H1 (cell line): ENCODE results near the gene UBR1. TPM values are rescaled to one million over a fixed set of nuclear protein-coding genes. Genes with fewer than 3 reads are reported as not detected.

ENCODE experiments used
- CTCF ChIA-PET: fragments of 300-600 bp; sonication (Branson Sonifier 250); formaldehyde crosslinking; loops from one replicate; lab custom pipeline; 2021; ENCODE audit not compliant: partially characterized antibody; lab: Charles Lee
- POLR2A ChIA-PET: fragments of 300-600 bp; sonication (Branson Sonifier 250); formaldehyde crosslinking; loops from one replicate; lab custom pipeline; 2021; ENCODE audit warnings: inconsistent platforms; ENCODE audit not compliant: partially characterized antibody; lab: Charles Lee
- DNase-seq, 2 experiments: peaks; one replicate each; pipeline versions ENCODE4 v3.0.0 to v3.0.0-alpha.2; 2010 to 2022; ENCODE audit warnings: low spot score in 2 of 2, low read depth in 1 of 2, mixed read lengths in 1 of 2
- FAIRE-seq: peaks from 2 replicates; lab custom pipeline; 2011; peaks lifted over from hg19 to GRCh38; lab: Jason Lieb, UNC
- H2AFZ ChIP-seq: 2 replicates; pipeline ENCODE4 v1.8.1; 2012; ENCODE audit warnings: low read length, inconsistent platforms
- H2AK5ac ChIP-seq: 2 replicates; pipeline ENCODE4 v1.6.1; 2013; ENCODE audit warnings: low read depth, low read length
- H2BK120ac ChIP-seq: replicated peaks from 2 replicates; pipeline ENCODE3; 2013; ENCODE audit warnings: low read depth, low read length, inconsistent platforms
- H2BK12ac ChIP-seq: 2 replicates; pipeline ENCODE4 v1.6.1; 2013; ENCODE audit warnings: low read depth, low read length
- H2BK15ac ChIP-seq: 2 replicates; pipeline ENCODE4 v1.6.1; 2013; ENCODE audit warnings: low read length
- H2BK20ac ChIP-seq: 2 replicates; pipeline ENCODE4 v1.6.1; 2013; ENCODE audit warnings: low read length
- H2BK5ac ChIP-seq: 2 replicates; pipeline ENCODE4 v1.6.1; 2013; ENCODE audit warnings: low read depth, low read length
- H3K14ac ChIP-seq: 2 replicates; pipeline ENCODE4 v1.6.1; 2013; ENCODE audit warnings: inconsistent platforms; ENCODE audit not compliant: insufficient read length
- H3K18ac ChIP-seq: 2 replicates; pipeline ENCODE4 v1.6.1; 2013; ENCODE audit warnings: low read length; ENCODE audit errors: extremely low read depth
- H3K23ac ChIP-seq: 2 replicates; pipeline ENCODE4 v1.6.1; 2013; ENCODE audit warnings: inconsistent platforms; ENCODE audit not compliant: insufficient read length
- H3K23me2 ChIP-seq: 2 replicates; pipeline ENCODE4 v1.6.1; 2013; ENCODE audit warnings: low read depth, low read length
- H3K27ac ChIP-seq: 2 replicates; pipeline ENCODE4 v1.6.1; 2011; ENCODE audit warnings: low read depth, low read length, inconsistent platforms
- H3K27me3 ChIP-seq, 4 experiments: replicated peaks in 1 of 4; 1 replicate in 1 of 4; 2 replicates in 3 of 4; pipeline versions ENCODE4 v1.6.1 to v1.8.1; 2011 to 2013; ENCODE audit warnings: low read length in 3 of 4, mild to moderate bottlenecking in 3 of 4, inconsistent platforms in 2 of 4, mixed read lengths in 2 of 4, moderate library complexity in 1 of 4; ENCODE audit not compliant: control insufficient read depth in 3 of 4, insufficient read depth in 3 of 4; ENCODE audit errors: extremely low read depth in 1 of 4
- H3K36me3 ChIP-seq, 4 experiments: 2 replicates each; pipeline versions ENCODE4 v1.6.1 to v1.8.1; 2011 to 2013; ENCODE audit warnings: mild to moderate bottlenecking in 4 of 4, low read length in 3 of 4, moderate library complexity in 2 of 4, control low read depth in 1 of 4, inconsistent platforms in 1 of 4; ENCODE audit not compliant: insufficient read depth in 4 of 4, control insufficient read depth in 2 of 4
- H3K4ac ChIP-seq: replicated peaks from 2 replicates; pipeline ENCODE3; 2013; ENCODE audit warnings: low read length, low read depth, mixed read lengths, inconsistent platforms; ENCODE audit not compliant: insufficient read length
- H3K4me1 ChIP-seq, 4 experiments: replicated peaks in 1 of 4; 1 replicate in 1 of 4; 2 replicates in 3 of 4; pipeline versions ENCODE4 v1.6.1 to v1.8.1; 2011 to 2013; ENCODE audit warnings: low read length in 3 of 4, inconsistent platforms in 2 of 4, mixed read lengths in 1 of 4; ENCODE audit not compliant: insufficient read depth in 4 of 4, control insufficient read depth in 3 of 4
- H3K4me2 ChIP-seq, 2 experiments: 2 replicates each; pipeline versions ENCODE4 v1.6.1 to v1.8.1; 2011 to 2013; ENCODE audit warnings: low read depth in 2 of 2, low read length in 2 of 2, control low read depth in 1 of 2, inconsistent platforms in 1 of 2, mild to moderate bottlenecking in 1 of 2; ENCODE audit not compliant: insufficient read depth in 1 of 2
- H3K4me3 ChIP-seq, 4 experiments: fragments of 200-600, 300-600 bp in 1 of 4; sonication (generic), shearing (Covaris generic), sonication (Bioruptor Twin) in 1 of 4; 2 replicates each; pipeline versions ENCODE4 v1.5.1 to v1.8.1; 2011 to 2016; ENCODE audit warnings: low read length in 4 of 4, low read depth in 3 of 4, control low read depth in 2 of 4, inconsistent platforms in 2 of 4, mild to moderate bottlenecking in 2 of 4, mixed read lengths in 1 of 4, moderate library complexity in 1 of 4; ENCODE audit not compliant: insufficient read depth in 2 of 4; ENCODE audit errors: extremely low read depth in 1 of 4
- H3K56ac ChIP-seq: replicated peaks from 2 replicates; pipeline ENCODE3; 2013; ENCODE audit warnings: low read depth, mild to moderate bottlenecking, mixed read lengths, low read length, inconsistent platforms; ENCODE audit not compliant: insufficient read length
- H3K79me1 ChIP-seq: 2 replicates; pipeline ENCODE4 v1.6.1; 2013; ENCODE audit warnings: low read depth, low read length, control low read depth
- H3K79me2 ChIP-seq, 2 experiments: 2 replicates each; pipeline versions ENCODE4 v1.6.1 to v1.8.1; 2012 to 2013; ENCODE audit warnings: low read length in 2 of 2, mild to moderate bottlenecking in 2 of 2, inconsistent platforms in 1 of 2; ENCODE audit not compliant: insufficient read depth in 2 of 2, control insufficient read depth in 1 of 2
- H3K9ac ChIP-seq, 4 experiments: replicated peaks in 1 of 4; 1 replicate in 1 of 4; 2 replicates in 3 of 4; pipeline versions ENCODE4 v1.6.1 to v1.8.1; 2011 to 2013; ENCODE audit warnings: low read depth in 3 of 4, low read length in 3 of 4, control low read depth in 2 of 4, mild to moderate bottlenecking in 2 of 4, moderate library complexity in 2 of 4, inconsistent platforms in 1 of 4; ENCODE audit errors: extremely low read depth in 1 of 4
- H3K9me3 ChIP-seq, 2 experiments: 2 replicates each; pipeline versions ENCODE4 v1.6.1 to v1.8.1; 2012 to 2013; ENCODE audit warnings: mild to moderate bottlenecking in 2 of 2, moderate library complexity in 2 of 2, control low read depth in 1 of 2, inconsistent platforms in 1 of 2, low read depth in 1 of 2, low read length in 1 of 2, mixed read lengths in 1 of 2; ENCODE audit not compliant: insufficient read depth in 2 of 2
- H4K20me1 ChIP-seq, 2 experiments: replicated peaks in 1 of 2; 2 replicates each; pipeline versions ENCODE3 to v1.8.1; 2011 to 2013; ENCODE audit warnings: inconsistent platforms in 2 of 2, low read length in 2 of 2, mild to moderate bottlenecking in 1 of 2; ENCODE audit not compliant: insufficient read depth in 2 of 2, control insufficient read depth in 1 of 2
- H4K5ac ChIP-seq: 2 replicates; pipeline ENCODE4 v1.6.1; 2013; ENCODE audit warnings: low read length, low read depth, mixed read lengths, inconsistent platforms; ENCODE audit not compliant: insufficient read length
- H4K8ac ChIP-seq: 2 replicates; pipeline ENCODE4 v1.8.0; 2013; ENCODE audit warnings: mild to moderate bottlenecking, moderate library complexity, low read length, inconsistent platforms; ENCODE audit not compliant: insufficient read depth; ENCODE audit errors: extremely low read depth
- H4K91ac ChIP-seq: replicated peaks from 2 replicates; pipeline ENCODE3; 2013; ENCODE audit warnings: low read length, mixed read lengths, inconsistent platforms; ENCODE audit not compliant: insufficient read length
- ATF3 ChIP-seq: IDR thresholded peaks from 2 replicates; pipeline ENCODE4 v1.6.1; 2011; ENCODE audit warnings: low read depth, mild to moderate bottlenecking, low read length; ENCODE audit not compliant: insufficient read depth
- CEBPB ChIP-seq: IDR thresholded peaks from 2 replicates; pipeline ENCODE4 v1.6.1; 2012; ENCODE audit warnings: low read depth, low read length
- CREB1 ChIP-seq: IDR thresholded peaks from 2 replicates; pipeline ENCODE4 v1.6.1; 2012; ENCODE audit warnings: inconsistent platforms
- GTF2F1 ChIP-seq: IDR thresholded peaks from 2 replicates; pipeline ENCODE4 v1.6.1; 2012; ENCODE audit warnings: low read depth, low read length, improper control_type of control experiment, borderline replicate concordance
- HDAC6 ChIP-seq: IDR thresholded peaks from one replicate; pipeline ENCODE4 v1.7.1; 2012; ENCODE audit warnings: low read depth, mild to moderate bottlenecking, inconsistent platforms, low read length, moderate library complexity
- JUND ChIP-seq: IDR thresholded peaks from 2 replicates; pipeline ENCODE4 v1.6.1; 2011; ENCODE audit warnings: mild to moderate bottlenecking, improper control_type of control experiment, low read length
- MAFK ChIP-seq: IDR thresholded peaks from 2 replicates; pipeline ENCODE4 v1.6.1; 2012; ENCODE audit warnings: low read depth, mild to moderate bottlenecking, improper control_type of control experiment, low read length
- RFX5 ChIP-seq: IDR thresholded peaks from 2 replicates; pipeline ENCODE4 v1.6.1; 2011; ENCODE audit warnings: low read depth, low read length, improper control_type of control experiment, borderline replicate concordance
- SIRT6 ChIP-seq: IDR thresholded peaks from one replicate; pipeline ENCODE4 v1.7.1; 2012; ENCODE audit warnings: low read length, inconsistent platforms
- SIX5 ChIP-seq: IDR thresholded peaks from 2 replicates; pipeline ENCODE4 v1.6.1; 2011; ENCODE audit warnings: mild to moderate bottlenecking, low read depth, low read length
- SRF ChIP-seq: IDR thresholded peaks from 2 replicates; pipeline ENCODE4 v1.6.1; 2011; ENCODE audit warnings: mild to moderate bottlenecking, low read depth, low read length, moderate library complexity
- TAF7 ChIP-seq: optimal IDR thresholded peaks from 2 replicates; pipeline ENCODE3; 2011; ENCODE audit warnings: low read depth, mild to moderate bottlenecking, inconsistent platforms, low read length, moderate library complexity, borderline replicate concordance
- WGBS, 2 experiments: shearing (Covaris generic) in 1 of 2; methylation state at CpG; one replicate each; pipeline versions ENCODE4 v1.1.6 to v1.1.7; 2013 to 2015; ENCODE audit warnings: low lambda C conversion rate in 2 of 2, mixed read lengths in 2 of 2, inconsistent platforms in 1 of 2, low coverage in 1 of 2, missing lambda C conversion rate in 1 of 2; ENCODE audit not compliant: insufficient replicate concordance in 2 of 2, insufficient coverage in 1 of 2, insufficient read length in 1 of 2; ENCODE audit errors: extremely low coverage in 1 of 2, missing lambda C conversion rate in 1 of 2; 5-methylcytosine and 5-hydroxymethylcytosine counted together
- polyA plus RNA-seq, 7 experiments: library from polyadenylated mRNA; depleted of rRNA in 3 of 7; stranded (reverse) in 5 of 7; unstranded in 2 of 7; fragments of >200 nt in 5 of 7; fragments of 200-250 nt in 2 of 7; gene quantifications; 1 replicate in 5 of 7; 2 replicates in 1 of 7; 4 replicates in 1 of 7; pipeline versions ENCODE4 v1.2.1 to v1.2.3, GENCODE V29; 2011 to 2013; ENCODE audit warnings: missing spikeins in 2 of 7, mixed read lengths in 2 of 7
- total RNA-seq: library from RNA; stranded (reverse); fragmentation: NEBNext Ultra II Directional; extraction: Animal tissue kit (Norgen Biotek cat#: 25700); gene quantifications from 2 replicates; pipeline ENCODE4 v1.2.1, GENCODE V29; 2021
- TF ChIP-seq, protein P1 (sequence below): IDR thresholded peaks from 2 replicates; pipeline ENCODE4 v1.6.1; 2011; ENCODE audit warnings: low read length, improper control_type of control experiment

Gene UBR1
- total and polyA plus RNA-seq, 2 of the 8 experiments (the other 6 are each of a cell fraction or from before 2014, with no cell fraction given): 3.7 to 18.7 TPM

DNA sequence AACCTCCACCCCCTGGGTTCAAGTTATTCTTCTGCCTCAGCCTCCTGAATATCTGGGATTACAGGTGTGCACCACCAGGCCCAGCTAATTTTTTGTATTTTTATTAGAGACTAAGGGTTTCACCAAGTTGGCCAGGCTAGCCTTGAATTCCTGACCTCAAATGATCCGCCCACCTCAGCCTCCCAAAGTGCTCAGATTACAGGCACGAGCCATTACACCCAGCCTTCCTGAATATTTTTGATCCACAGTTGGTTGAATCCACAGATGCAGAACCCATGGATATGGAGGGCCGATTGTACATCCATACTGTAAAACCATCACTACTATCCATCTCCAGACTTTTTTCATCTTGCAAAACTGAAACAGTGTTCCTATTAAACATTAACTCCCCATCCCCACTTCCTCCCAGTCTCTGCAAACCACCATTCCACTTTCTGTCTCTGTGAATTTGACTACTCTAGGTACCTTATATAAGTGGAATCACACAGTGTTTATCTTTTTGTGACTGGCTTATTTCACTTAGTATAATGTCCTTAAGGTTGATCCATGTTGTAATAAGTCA, 19.3 kb upstream of the UBR1 start:
- Histone ChIP-seq H3K18ac (no peak overlapping the region), H3K4me3 (no peak overlapping the region), H3K27ac (no peak overlapping the region), H2BK15ac (no peak overlapping the region), H3K23me2 (peaks cover 8% of the 10 kb centered on the region), H3K79me2 (no peaks in the 10 kb centered on the region), H3K9me3 (peaks cover 0 to 7% of the 10 kb centered on the region in 2 experiments; a peak in 1 of 4 replicates), H3K9ac (no peak overlapping the region), H3K79me1 (no peaks in the 10 kb centered on the region), H3K4me2 (no peak overlapping the region), H4K91ac (no peak overlapping the region), H4K5ac (no peak overlapping the region), H4K8ac (no peak overlapping the region), H2AK5ac (no peak overlapping the region), H3K14ac (no peak overlapping the region), H2BK12ac (no peak overlapping the region), H2BK20ac (no peak overlapping the region), H3K23ac (no peak overlapping the region), H2BK120ac (no peak overlapping the region), H3K56ac (no peak overlapping the region), H2AFZ (no peak overlapping the region), H2BK5ac (no peak overlapping the region), H4K20me1 (no peaks in the 10 kb centered on the region), H3K27me3 (no peaks in the 10 kb centered on the region; a peak in 2 of 7 replicates), H3K36me3 (no peaks in the 10 kb centered on the region), H3K4me1 (peaks cover 0 to 2% (median 0%) of the 10 kb centered on the region in 4 experiments; a peak in 1 of 7 replicates), H3K4ac (no peak overlapping the region)
- TF ChIP-seq, protein P1, sequence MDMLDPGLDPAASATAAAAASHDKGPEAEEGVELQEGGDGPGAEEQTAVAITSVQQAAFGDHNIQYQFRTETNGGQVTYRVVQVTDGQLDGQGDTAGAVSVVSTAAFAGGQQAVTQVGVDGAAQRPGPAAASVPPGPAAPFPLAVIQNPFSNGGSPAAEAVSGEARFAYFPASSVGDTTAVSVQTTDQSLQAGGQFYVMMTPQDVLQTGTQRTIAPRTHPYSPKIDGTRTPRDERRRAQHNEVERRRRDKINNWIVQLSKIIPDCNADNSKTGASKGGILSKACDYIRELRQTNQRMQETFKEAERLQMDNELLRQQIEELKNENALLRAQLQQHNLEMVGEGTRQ: no peak
- TF ChIP-seq RFX5: no peak
- no peak for TF ChIP-seq SIRT6
- TF ChIP-seq CEBPB: no peak
- TF ChIP-seq JUND: no peak
- TF ChIP-seq TAF7: no peak
- TF ChIP-seq SRF: no peak
- TF ChIP-seq MAFK: no peak
- no peak for TF ChIP-seq SIX5
- no peak for TF ChIP-seq ATF3
- no peak for TF ChIP-seq CREB1
- TF ChIP-seq GTF2F1: no peak
- TF ChIP-seq HDAC6: no peak
- DNase-seq (no peak), FAIRE-seq (no peak)
- ChIA-PET POLR2A (no interaction called here), CTCF (no interaction called here)
- 82% methylated on average over 3 of the region's 3 CpGs; no CpG with 5 or more reads in 1 of the 2 experiments for WGBS, 2 experiments
